HepG2 (cell line): ENCODE data around the gene NKX1-2. TPM values are rescaled to one million over a fixed set of nuclear protein-coding genes. Genes with fewer than 3 reads are reported as not detected.

Experiments
- ATAC-seq: fragments of 200-7000 bp; cut with Tn5 transposase; 3 replicates; pipeline ENCODE4 v1.9.1; 2020; ENCODE audit warnings: mild to moderate bottlenecking, moderate library complexity
- BruUV-seq: library from RNA; stranded (reverse); fragments of 400-500 nt; replicated peaks from 2 replicates; lab custom pipeline; 2021; lab: Mats Ljungman, UMichigan
- CTCF ChIA-PET: fragments of 300-600 bp; formaldehyde crosslinking; extraction: SDS; loops from one replicate; lab custom pipeline; 2021; ENCODE audit warnings: low total read pairs, inconsistent platforms, low intra/inter-chr PET ratio; lab: Yijun Ruan, JAX
- POLR2A ChIA-PET: fragments of 350-600 bp; sonication (Branson Sonifier 250); formaldehyde crosslinking; loops from one replicate; lab custom pipeline; 2020; ENCODE audit warnings: antibody characterized with exemption, inconsistent platforms; lab: Yijun Ruan, JAX
- DNase-seq: peaks from one replicate; pipeline ENCODE4 v3.0.0-alpha.2; 2015; ENCODE audit warnings: low spot score
- FAIRE-seq: peaks from 3 replicates; lab custom pipeline; 2011; peaks lifted over from hg19 to GRCh38; lab: Jason Lieb, UNC
- H2AFZ ChIP-seq: one replicate; pipeline ENCODE4 v1.6.1; 2011; ENCODE audit warnings: low read length, inconsistent platforms
- H3K27ac ChIP-seq: fragments of 300-600 bp; 3 replicates; pipeline ENCODE4 v1.8.0; 2011; ENCODE audit warnings: mixed run types, mild to moderate bottlenecking, mixed read lengths, low read length, inconsistent platforms; ENCODE audit not compliant: insufficient read depth; ENCODE audit errors: extremely low read length
- H3K27me3 ChIP-seq, 2 experiments: fragments of 200-600 bp in 1 of 2; 2 replicates in 1 of 2; 3 replicates in 1 of 2; pipeline versions ENCODE4 v1.6.0 to v1.8.0; 2011; ENCODE audit warnings: low read length in 2 of 2, mild to moderate bottlenecking in 2 of 2, moderate library complexity in 2 of 2, inconsistent platforms in 1 of 2; ENCODE audit not compliant: insufficient read depth in 2 of 2, control insufficient read depth in 1 of 2
- H3K36me3 ChIP-seq, 2 experiments: fragments of 200-600 bp in 1 of 2; replicated peaks in 1 of 2; 2 replicates in 1 of 2; 3 replicates in 1 of 2; pipeline versions ENCODE4 v1.5.1 to v1.8.0; 2011; ENCODE audit warnings: low read length in 2 of 2, inconsistent platforms in 1 of 2; ENCODE audit not compliant: insufficient read depth in 2 of 2, control insufficient read depth in 1 of 2
- H3K4me1 ChIP-seq: 2 replicates; pipeline ENCODE4 v1.5.1; 2012; ENCODE audit warnings: low read length, inconsistent platforms; ENCODE audit not compliant: insufficient read depth
- H3K4me2 ChIP-seq: 2 replicates; pipeline ENCODE4 v1.6.0; 2011; ENCODE audit warnings: low read depth, low read length, inconsistent platforms
- H3K4me3 ChIP-seq, 3 experiments: fragments of 200-600 bp in 1 of 3; sonication (generic), shearing (Covaris generic) in 1 of 3; replicated peaks in 1 of 3; 2 replicates each; pipeline ENCODE4 v1.5.1; 2011 to 2016; ENCODE audit warnings: low read length in 3 of 3, inconsistent platforms in 2 of 3, low read depth in 2 of 3, mild to moderate bottlenecking in 2 of 3, control low read depth in 1 of 3, mixed read lengths in 1 of 3; ENCODE audit not compliant: insufficient read depth in 1 of 3
- H3K79me2 ChIP-seq: one replicate; pipeline ENCODE4 v1.6.1; 2011; ENCODE audit warnings: low read length, inconsistent platforms; ENCODE audit not compliant: insufficient read depth
- H3K9ac ChIP-seq: 2 replicates; pipeline ENCODE4 v1.6.0; 2011; ENCODE audit warnings: mild to moderate bottlenecking, low read depth, low read length, inconsistent platforms; ENCODE audit not compliant: insufficient read depth
- H3K9me3 ChIP-seq: 2 replicates; pipeline ENCODE4 v1.5.1; 2012; ENCODE audit warnings: mild to moderate bottlenecking, low read length
- H4K20me1 ChIP-seq: 2 replicates; pipeline ENCODE4 v1.6.0; 2011; ENCODE audit warnings: inconsistent platforms, mild to moderate bottlenecking, low read length, moderate library complexity; ENCODE audit not compliant: insufficient read depth
- CHD4 ChIP-seq: fragments of 200-600 bp; sonication (generic); IDR thresholded peaks from 2 replicates; pipeline ENCODE4 v1.7.0; 2017; ENCODE audit warnings: mild to moderate bottlenecking, low read length, borderline replicate concordance
- FOXO1 ChIP-seq: sonication (generic); formaldehyde crosslinking; IDR thresholded peaks from 2 replicates; pipeline ENCODE4 v1.4.0; 2020; ENCODE audit warnings: missing genetic modification reagents
- GATAD2A ChIP-seq: IDR thresholded peaks from 2 replicates; pipeline ENCODE4 v1.6.1; 2016
- KAT2B ChIP-seq: fragments of 150-350 bp; IDR thresholded peaks from 2 replicates; pipeline ENCODE4 v1.6.1; 2014; ENCODE audit warnings: low read depth, low read length, borderline replicate concordance
- MAFF ChIP-seq: IDR thresholded peaks from 2 replicates; pipeline ENCODE4 v1.6.1; 2011; ENCODE audit warnings: low read depth, low read length, improper control_type of control experiment
- RORA ChIP-seq: sonication (generic); formaldehyde crosslinking; IDR thresholded peaks from 2 replicates; pipeline ENCODE4 v1.5.0; 2020; ENCODE audit warnings: mild to moderate bottlenecking, missing genetic modification reagents, moderate library complexity
- ZBTB7A ChIP-seq: sonication (generic); formaldehyde crosslinking; IDR thresholded peaks from 2 replicates; pipeline ENCODE4 v1.8.0; 2022; ENCODE audit warnings: mild to moderate bottlenecking, missing genetic modification reagents
- ZKSCAN5 ChIP-seq: sonication (generic); formaldehyde crosslinking; IDR thresholded peaks from 2 replicates; pipeline ENCODE4 v1.5.1; 2020; ENCODE audit warnings: mild to moderate bottlenecking, missing genetic modification reagents
- WGBS: methylation state at CpG from one replicate; pipeline ENCODE4 v1.1.6; 2017; ENCODE audit warnings: low lambda C conversion rate; 5-methylcytosine and 5-hydroxymethylcytosine counted together
- in situ Hi-C: cut with HindIII; loops from 2 replicates; pipeline ENCODE4 v1.10.0; 2017; ENCODE audit warnings: low pct_unique_long_range_greater_than_20kb; ENCODE audit not compliant: extremely low pct_ligation_motif_present
- intact Hi-C: fragments of 100-400 bp; cut with micrococcal nuclease; formaldehyde crosslinking; loops from one replicate; pipeline ENCODE4 v1.10.0; 2022; ENCODE audit not compliant: unreplicated experiment
- polyA plus RNA-seq, 8 experiments: library from polyadenylated mRNA; depleted of rRNA in 3 of 8; stranded (reverse) in 7 of 8; unstranded in 1 of 8; fragments of >200 nt; fragmentation: Illumina TruSeq in 4 of 8; extraction: Trizol in 4 of 8; gene quantifications; 2 replicates each; pipeline versions ENCODE4 v1.2.1 to v1.2.3, GENCODE V29; 2011 to 2016; ENCODE audit warnings: low read depth in 4 of 8, missing spikeins in 1 of 8, mixed read lengths in 1 of 8; ENCODE audit not compliant: insufficient read depth in 1 of 8
- total RNA-seq, 5 experiments: library from RNA; depleted of rRNA; stranded (reverse); fragments of >200 nt; fragmentation: Illumina TruSeq; extraction: Trizol; gene quantifications; 2 replicates each; pipeline ENCODE4 v1.2.3, GENCODE V29; 2016; ENCODE audit warnings: low read depth in 1 of 5
- TF ChIP-seq, protein P1 (sequence below): sonication (generic); formaldehyde crosslinking; IDR thresholded peaks from 2 replicates; pipeline ENCODE4 v1.4.0; 2020; ENCODE audit warnings: missing genetic modification reagents
- TF ChIP-seq, protein P2 (sequence below): sonication (generic); formaldehyde crosslinking; IDR thresholded peaks from 2 replicates; pipeline ENCODE4 v1.8.0; 2022; ENCODE audit warnings: low read depth, missing genetic modification reagents
- TF ChIP-seq, protein P3 (sequence below): sonication (generic); formaldehyde crosslinking; IDR thresholded peaks from 2 replicates; pipeline ENCODE4 v1.4.0; 2020; ENCODE audit warnings: missing genetic modification reagents
- TF ChIP-seq, protein P4 (sequence below): sonication (generic); formaldehyde crosslinking; IDR thresholded peaks from 2 replicates; pipeline ENCODE4 v1.5.0; 2020; ENCODE audit warnings: mild to moderate bottlenecking, missing genetic modification reagents, moderate library complexity
- TF ChIP-seq, protein P5 (sequence below), 2 experiments: sonication (generic) in 1 of 2; formaldehyde crosslinking in 1 of 2; IDR thresholded peaks; 2 replicates each; pipeline versions ENCODE4 v1.5.1 to v1.6.1; 2011 to 2020; ENCODE audit warnings: borderline replicate concordance in 1 of 2, low read depth in 1 of 2, low read length in 1 of 2, mild to moderate bottlenecking in 1 of 2, missing genetic modification reagents in 1 of 2, moderate library complexity in 1 of 2

The NKX1-2 gene
- total and polyA plus RNA-seq, 2 of the 13 experiments (the other 11 are each of a cell fraction or from before 2014, with no cell fraction given) = not detected

DNA sequence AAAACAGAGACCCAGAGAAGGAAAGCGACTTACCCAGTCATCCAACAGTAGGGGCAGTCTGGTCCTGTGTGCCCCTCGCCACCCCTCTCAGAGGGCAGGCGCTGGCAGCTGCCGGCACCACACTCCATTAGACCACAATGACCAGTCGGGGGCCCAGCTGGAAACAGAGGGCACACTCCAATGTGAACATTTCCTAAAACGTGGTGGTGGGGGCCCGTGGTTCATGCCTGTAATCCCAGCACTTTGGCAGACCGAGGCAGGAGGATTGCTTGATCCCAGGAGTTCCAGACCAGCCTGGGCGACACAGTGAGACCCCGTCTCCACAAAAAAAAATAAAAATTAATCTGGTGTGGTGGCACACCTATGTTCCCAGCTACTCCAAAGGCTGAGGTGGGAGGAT is 30.2 kb downstream of the NKX1-2 start:
- ATAC-seq = no peak
- WGBS = 80% methylated on average over 8 of the region's 10 CpGs
- TF ChIP-seq, protein P1, sequence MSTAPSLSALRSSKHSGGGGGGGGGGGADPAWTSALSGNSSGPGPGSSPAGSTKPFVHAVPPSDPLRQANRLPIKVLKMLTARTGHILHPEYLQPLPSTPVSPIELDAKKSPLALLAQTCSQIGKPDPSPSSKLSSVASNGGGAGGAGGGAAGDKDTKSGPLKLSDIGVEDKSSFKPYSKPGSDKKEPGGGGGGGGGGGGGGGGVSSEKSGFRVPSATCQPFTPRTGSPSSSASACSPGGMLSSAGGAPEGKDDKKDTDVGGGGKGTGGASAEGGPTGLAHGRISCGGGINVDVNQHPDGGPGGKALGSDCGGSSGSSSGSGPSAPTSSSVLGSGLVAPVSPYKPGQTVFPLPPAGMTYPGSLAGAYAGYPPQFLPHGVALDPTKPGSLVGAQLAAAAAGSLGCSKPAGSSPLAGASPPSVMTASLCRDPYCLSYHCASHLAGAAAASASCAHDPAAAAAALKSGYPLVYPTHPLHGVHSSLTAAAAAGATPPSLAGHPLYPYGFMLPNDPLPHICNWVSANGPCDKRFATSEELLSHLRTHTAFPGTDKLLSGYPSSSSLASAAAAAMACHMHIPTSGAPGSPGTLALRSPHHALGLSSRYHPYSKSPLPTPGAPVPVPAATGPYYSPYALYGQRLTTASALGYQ (CRISPR knock-in tag) = no peak
- TF ChIP-seq KAT2B (no peak), CHD4 (no peak), MAFF (no peak), ZKSCAN5 (no peak), GATAD2A (CRISPR knock-in tag) (no peak), ZBTB7A (CRISPR knock-in tag) (no peak), FOXO1 (CRISPR knock-in tag) (no peak), RORA (CRISPR knock-in tag) (no peak)
- TF ChIP-seq, protein P2, sequence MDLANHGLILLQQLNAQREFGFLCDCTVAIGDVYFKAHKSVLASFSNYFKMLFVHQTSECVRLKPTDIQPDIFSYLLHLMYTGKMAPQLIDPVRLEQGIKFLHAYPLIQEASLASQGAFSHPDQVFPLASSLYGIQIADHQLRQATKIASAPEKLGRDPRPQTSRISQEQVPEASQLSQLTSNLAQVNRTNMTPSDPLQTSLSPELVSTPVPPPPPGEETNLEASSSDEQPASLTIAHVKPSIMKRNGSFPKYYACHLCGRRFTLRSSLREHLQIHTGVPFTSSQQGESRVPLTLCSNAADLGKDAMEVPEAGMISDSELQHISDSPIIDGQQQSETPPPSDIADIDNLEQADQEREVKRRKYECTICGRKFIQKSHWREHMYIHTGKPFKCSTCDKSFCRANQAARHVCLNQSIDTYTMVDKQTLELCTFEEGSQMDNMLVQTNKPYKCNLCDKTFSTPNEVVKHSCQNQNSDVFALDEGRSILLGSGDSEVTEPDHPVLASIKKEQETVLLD = no peak
- TF ChIP-seq, protein P3, sequence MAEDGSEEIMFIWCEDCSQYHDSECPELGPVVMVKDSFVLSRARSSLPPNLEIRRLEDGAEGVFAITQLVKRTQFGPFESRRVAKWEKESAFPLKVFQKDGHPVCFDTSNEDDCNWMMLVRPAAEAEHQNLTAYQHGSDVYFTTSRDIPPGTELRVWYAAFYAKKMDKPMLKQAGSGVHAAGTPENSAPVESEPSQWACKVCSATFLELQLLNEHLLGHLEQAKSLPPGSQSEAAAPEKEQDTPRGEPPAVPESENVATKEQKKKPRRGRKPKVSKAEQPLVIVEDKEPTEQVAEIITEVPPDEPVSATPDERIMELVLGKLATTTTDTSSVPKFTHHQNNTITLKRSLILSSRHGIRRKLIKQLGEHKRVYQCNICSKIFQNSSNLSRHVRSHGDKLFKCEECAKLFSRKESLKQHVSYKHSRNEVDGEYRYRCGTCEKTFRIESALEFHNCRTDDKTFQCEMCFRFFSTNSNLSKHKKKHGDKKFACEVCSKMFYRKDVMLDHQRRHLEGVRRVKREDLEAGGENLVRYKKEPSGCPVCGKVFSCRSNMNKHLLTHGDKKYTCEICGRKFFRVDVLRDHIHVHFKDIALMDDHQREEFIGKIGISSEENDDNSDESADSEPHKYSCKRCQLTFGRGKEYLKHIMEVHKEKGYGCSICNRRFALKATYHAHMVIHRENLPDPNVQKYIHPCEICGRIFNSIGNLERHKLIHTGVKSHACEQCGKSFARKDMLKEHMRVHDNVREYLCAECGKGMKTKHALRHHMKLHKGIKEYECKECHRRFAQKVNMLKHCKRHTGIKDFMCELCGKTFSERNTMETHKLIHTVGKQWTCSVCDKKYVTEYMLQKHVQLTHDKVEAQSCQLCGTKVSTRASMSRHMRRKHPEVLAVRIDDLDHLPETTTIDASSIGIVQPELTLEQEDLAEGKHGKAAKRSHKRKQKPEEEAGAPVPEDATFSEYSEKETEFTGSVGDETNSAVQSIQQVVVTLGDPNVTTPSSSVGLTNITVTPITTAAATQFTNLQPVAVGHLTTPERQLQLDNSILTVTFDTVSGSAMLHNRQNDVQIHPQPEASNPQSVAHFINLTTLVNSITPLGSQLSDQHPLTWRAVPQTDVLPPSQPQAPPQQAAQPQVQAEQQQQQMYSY (CRISPR knock-in tag) = no peak
- TF ChIP-seq, protein P4, sequence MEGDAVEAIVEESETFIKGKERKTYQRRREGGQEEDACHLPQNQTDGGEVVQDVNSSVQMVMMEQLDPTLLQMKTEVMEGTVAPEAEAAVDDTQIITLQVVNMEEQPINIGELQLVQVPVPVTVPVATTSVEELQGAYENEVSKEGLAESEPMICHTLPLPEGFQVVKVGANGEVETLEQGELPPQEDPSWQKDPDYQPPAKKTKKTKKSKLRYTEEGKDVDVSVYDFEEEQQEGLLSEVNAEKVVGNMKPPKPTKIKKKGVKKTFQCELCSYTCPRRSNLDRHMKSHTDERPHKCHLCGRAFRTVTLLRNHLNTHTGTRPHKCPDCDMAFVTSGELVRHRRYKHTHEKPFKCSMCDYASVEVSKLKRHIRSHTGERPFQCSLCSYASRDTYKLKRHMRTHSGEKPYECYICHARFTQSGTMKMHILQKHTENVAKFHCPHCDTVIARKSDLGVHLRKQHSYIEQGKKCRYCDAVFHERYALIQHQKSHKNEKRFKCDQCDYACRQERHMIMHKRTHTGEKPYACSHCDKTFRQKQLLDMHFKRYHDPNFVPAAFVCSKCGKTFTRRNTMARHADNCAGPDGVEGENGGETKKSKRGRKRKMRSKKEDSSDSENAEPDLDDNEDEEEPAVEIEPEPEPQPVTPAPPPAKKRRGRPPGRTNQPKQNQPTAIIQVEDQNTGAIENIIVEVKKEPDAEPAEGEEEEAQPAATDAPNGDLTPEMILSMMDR (CRISPR knock-in tag) = no peak
- TF ChIP-seq, protein P5, sequence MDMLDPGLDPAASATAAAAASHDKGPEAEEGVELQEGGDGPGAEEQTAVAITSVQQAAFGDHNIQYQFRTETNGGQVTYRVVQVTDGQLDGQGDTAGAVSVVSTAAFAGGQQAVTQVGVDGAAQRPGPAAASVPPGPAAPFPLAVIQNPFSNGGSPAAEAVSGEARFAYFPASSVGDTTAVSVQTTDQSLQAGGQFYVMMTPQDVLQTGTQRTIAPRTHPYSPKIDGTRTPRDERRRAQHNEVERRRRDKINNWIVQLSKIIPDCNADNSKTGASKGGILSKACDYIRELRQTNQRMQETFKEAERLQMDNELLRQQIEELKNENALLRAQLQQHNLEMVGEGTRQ (IDR thresholded peaks at IDR 0.05; ENCODE audit: low read depth, low read length) = no peak
- TF ChIP-seq, protein P5 (CRISPR knock-in tag; IDR thresholded peaks at IDR 0.05; ENCODE audit: borderline replicate concordance) = no peak

More for the DNA sequence above, 30.2 kb downstream of the NKX1-2 start:
- peaks cover 26% of the 10 kb centered on the region for H3K79me2 ChIP-seq
- H3K9me3 ChIP-seq = no peaks in the 10 kb centered on the region
- peaks cover 45% of the 10 kb centered on the region for H3K4me1 ChIP-seq
- H3K27ac ChIP-seq = no peak overlapping the region
- peaks cover 0 to 31% of the 10 kb centered on the region in 2 experiments; a peak in 3 of 5 replicates for H3K27me3 ChIP-seq
- peak overlapping the region in 2 of 3 experiments; percentile 48 to 81; a peak in 3 of 6 replicates for H3K4me3 ChIP-seq
- POLR2A ChIA-PET = interaction anchor here (1.0 to 4.3 kb wide), 5 partner anchors 15 to 103 kb away, joined by 6 to 27 read pairs (median 9); partner anchors contain the start of gene LHPP
- H4K20me1 ChIP-seq = peaks cover 18% of the 10 kb centered on the region
- DNase-seq = no peak
- intact Hi-C loops = loop anchor here (2.0 kb wide), 1 partner anchor 51 kb away; no protein-coding TSS in a partner anchor
- H3K36me3 ChIP-seq = no peaks in the 10 kb centered on the region
- peak overlapping the region; percentile 96 for H3K4me2 ChIP-seq
- in situ Hi-C loops = loop anchor here (5.0 kb wide), 1 partner anchor 43 kb away; the partner anchor contains the start of gene LHPP
- H3K9ac ChIP-seq = no peak overlapping the region
- no TSS peak for BruUV-seq
- CTCF ChIA-PET = no interaction called here
- H2AFZ ChIP-seq = no peak overlapping the region
- no peak for FAIRE-seq
